Measurements from ENCODE around the gene SLC39A6. TPM values are rescaled to one million over a fixed set of nuclear protein-coding genes. Genes with fewer than 3 reads are reported as not detected.

The SLC39A6 gene
- total and polyA plus RNA-seq, 2 of the 13 experiments (the other 11 are each of a cell fraction or from before 2014, with no cell fraction given), result 41.7 to 59.2 TPM

DNA sequence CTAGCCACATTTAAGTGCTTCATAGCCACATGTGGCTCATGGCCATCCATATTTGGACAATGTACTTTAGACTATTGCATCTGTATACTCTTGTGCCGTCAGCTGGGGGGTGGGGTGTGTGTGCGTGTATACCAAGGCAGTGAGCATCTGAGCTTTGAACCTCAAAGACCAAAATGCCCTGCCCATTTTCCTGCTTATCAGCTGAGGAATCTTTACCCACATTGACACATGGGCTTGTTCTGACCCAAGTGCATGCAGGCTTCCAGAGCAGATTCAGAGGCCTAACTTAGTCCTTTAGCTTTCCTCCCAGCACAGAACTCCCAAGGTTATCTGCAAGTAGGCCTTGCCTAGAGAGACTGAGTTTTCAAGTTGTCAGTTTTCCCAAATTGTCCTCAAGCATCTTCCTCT is 47.0 kb upstream of the SLC39A6 start (continued):
- TF ChIP-seq, protein P1, sequence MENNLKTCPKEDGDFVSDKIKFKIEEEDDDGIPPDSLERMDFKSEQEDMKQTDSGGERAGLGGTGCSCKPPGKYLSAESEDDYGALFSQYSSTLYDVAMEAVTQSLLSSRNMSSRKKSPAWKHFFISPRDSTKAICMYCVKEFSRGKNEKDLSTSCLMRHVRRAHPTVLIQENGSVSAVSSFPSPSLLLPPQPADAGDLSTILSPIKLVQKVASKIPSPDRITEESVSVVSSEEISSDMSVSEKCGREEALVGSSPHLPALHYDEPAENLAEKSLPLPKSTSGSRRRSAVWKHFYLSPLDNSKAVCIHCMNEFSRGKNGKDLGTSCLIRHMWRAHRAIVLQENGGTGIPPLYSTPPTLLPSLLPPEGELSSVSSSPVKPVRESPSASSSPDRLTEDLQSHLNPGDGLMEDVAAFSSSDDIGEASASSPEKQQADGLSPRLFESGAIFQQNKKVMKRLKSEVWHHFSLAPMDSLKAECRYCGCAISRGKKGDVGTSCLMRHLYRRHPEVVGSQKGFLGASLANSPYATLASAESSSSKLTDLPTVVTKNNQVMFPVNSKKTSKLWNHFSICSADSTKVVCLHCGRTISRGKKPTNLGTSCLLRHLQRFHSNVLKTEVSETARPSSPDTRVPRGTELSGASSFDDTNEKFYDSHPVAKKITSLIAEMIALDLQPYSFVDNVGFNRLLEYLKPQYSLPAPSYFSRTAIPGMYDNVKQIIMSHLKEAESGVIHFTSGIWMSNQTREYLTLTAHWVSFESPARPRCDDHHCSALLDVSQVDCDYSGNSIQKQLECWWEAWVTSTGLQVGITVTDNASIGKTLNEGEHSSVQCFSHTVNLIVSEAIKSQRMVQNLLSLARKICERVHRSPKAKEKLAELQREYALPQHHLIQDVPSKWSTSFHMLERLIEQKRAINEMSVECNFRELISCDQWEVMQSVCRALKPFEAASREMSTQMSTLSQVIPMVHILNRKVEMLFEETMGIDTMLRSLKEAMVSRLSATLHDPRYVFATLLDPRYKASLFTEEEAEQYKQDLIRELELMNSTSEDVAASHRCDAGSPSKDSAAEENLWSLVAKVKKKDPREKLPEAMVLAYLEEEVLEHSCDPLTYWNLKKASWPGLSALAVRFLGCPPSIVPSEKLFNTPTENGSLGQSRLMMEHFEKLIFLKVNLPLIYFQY (CRISPR knock-in tag; IDR thresholded peaks at IDR 0.05; ENCODE audit: borderline replicate concordance), result peak; percentile 99
- no peak for TF ChIP-seq ZNF235 (CRISPR knock-in tag; IDR thresholded peaks at IDR 0.05; ENCODE audit: borderline replicate concordance)
- TF ChIP-seq NPAS2 (CRISPR knock-in tag; IDR thresholded peaks at IDR 0.05; ENCODE audit: borderline replicate concordance), result no peak
- TF ChIP-seq, protein P2, sequence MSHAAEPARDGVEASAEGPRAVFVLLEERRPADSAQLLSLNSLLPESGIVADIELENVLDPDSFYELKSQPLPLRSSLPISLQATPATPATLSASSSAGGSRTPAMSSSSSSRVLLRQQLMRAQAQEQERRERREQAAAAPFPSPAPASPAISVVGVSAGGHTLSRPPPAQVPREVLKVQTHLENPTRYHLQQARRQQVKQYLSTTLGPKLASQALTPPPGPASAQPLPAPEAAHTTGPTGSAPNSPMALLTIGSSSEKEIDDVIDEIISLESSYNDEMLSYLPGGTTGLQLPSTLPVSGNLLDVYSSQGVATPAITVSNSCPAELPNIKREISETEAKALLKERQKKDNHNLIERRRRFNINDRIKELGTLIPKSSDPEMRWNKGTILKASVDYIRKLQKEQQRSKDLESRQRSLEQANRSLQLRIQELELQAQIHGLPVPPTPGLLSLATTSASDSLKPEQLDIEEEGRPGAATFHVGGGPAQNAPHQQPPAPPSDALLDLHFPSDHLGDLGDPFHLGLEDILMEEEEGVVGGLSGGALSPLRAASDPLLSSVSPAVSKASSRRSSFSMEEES (CRISPR knock-in tag; IDR thresholded peaks at IDR 0.05), result peak; percentile 70
- TF ChIP-seq ZSCAN31 (CRISPR knock-in tag; IDR thresholded peaks at IDR 0.05; ENCODE audit: low read depth), result 0 out of 2 replicates have a peak, but pooled peaks have one; percentile 37
- no peak for TF ChIP-seq RNF2 (conservative IDR thresholded peaks at IDR 0.05; ENCODE audit: low read depth)
- TF ChIP-seq PAX8 (CRISPR knock-in tag; IDR thresholded peaks at IDR 0.05; ENCODE audit: borderline replicate concordance), result no peak
- TF ChIP-seq, protein P3, sequence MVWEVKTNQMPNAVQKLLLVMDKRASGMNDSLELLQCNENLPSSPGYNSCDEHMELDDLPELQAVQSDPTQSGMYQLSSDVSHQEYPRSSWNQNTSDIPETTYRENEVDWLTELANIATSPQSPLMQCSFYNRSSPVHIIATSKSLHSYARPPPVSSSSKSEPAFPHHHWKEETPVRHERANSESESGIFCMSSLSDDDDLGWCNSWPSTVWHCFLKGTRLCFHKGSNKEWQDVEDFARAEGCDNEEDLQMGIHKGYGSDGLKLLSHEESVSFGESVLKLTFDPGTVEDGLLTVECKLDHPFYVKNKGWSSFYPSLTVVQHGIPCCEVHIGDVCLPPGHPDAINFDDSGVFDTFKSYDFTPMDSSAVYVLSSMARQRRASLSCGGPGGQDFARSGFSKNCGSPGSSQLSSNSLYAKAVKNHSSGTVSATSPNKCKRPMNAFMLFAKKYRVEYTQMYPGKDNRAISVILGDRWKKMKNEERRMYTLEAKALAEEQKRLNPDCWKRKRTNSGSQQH (CRISPR knock-in tag; IDR thresholded peaks at IDR 0.05; ENCODE audit: low read depth), result no peak; the same call in 1 of the 2 replicates
- TF ChIP-seq, protein P4, sequence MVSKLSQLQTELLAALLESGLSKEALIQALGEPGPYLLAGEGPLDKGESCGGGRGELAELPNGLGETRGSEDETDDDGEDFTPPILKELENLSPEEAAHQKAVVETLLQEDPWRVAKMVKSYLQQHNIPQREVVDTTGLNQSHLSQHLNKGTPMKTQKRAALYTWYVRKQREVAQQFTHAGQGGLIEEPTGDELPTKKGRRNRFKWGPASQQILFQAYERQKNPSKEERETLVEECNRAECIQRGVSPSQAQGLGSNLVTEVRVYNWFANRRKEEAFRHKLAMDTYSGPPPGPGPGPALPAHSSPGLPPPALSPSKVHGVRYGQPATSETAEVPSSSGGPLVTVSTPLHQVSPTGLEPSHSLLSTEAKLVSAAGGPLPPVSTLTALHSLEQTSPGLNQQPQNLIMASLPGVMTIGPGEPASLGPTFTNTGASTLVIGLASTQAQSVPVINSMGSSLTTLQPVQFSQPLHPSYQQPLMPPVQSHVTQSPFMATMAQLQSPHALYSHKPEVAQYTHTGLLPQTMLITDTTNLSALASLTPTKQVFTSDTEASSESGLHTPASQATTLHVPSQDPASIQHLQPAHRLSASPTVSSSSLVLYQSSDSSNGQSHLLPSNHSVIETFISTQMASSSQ (IDR thresholded peaks at IDR 0.05; ENCODE audit: low read depth), result no peak
- TF ChIP-seq, protein P4 (CRISPR knock-in tag; IDR thresholded peaks at IDR 0.05; ENCODE audit: borderline replicate concordance), result peak; percentile 78; the same call in 1 of the 2 replicates
- TF ChIP-seq ELF1 (CRISPR knock-in tag; IDR thresholded peaks at IDR 0.05), result peak; percentile 34; the same call in 1 of the 2 replicates
- TF ChIP-seq MTF2 (CRISPR knock-in tag; IDR thresholded peaks at IDR 0.05; ENCODE audit: borderline replicate concordance), result no peak
- TF ChIP-seq, protein P5, sequence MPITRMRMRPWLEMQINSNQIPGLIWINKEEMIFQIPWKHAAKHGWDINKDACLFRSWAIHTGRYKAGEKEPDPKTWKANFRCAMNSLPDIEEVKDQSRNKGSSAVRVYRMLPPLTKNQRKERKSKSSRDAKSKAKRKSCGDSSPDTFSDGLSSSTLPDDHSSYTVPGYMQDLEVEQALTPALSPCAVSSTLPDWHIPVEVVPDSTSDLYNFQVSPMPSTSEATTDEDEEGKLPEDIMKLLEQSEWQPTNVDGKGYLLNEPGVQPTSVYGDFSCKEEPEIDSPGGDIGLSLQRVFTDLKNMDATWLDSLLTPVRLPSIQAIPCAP (CRISPR knock-in tag; IDR thresholded peaks at IDR 0.05; ENCODE audit: low read depth), result no peak
- no peak; the same call in 1 of the 2 replicates for TF ChIP-seq FOXJ3 (CRISPR knock-in tag; IDR thresholded peaks at IDR 0.05; ENCODE audit: borderline replicate concordance)
- TF ChIP-seq YEATS4 (CRISPR knock-in tag; IDR thresholded peaks at IDR 0.05; ENCODE audit: borderline replicate concordance), result peak; percentile 79; the same call in 1 of the 2 replicates
- peak; percentile 83; the same call in 1 of the 2 replicates for TF ChIP-seq ZFP1 (CRISPR knock-in tag; IDR thresholded peaks at IDR 0.05)
